Heart left ventricle (tissue), 13 donors: ENCODE data around the gene WFS1.

Source experiments
- CTCF ChIP-seq, 12 donors: fragments of 200-600 bp; sonication (generic) in 4 of 12; IDR thresholded peaks; one replicate each; pipeline versions ENCODE4 v1.5.0 to v1.8.0; 2018 to 2022; ENCODE audit warnings: antibody characterized with exemption in 12 of 12, mild to moderate bottlenecking in 5 of 12
- POLR2A ChIP-seq, 2 donors: fragments of 450-650 bp; IDR thresholded peaks; one replicate each; pipeline ENCODE4 v1.6.1; 2017; ENCODE audit warnings: antibody characterized with exemption in 2 of 2, mild to moderate bottlenecking in 2 of 2, moderate library complexity in 2 of 2
- donor health status: ischemic (EF 13 %, LVEDD 7.1; RV severe dilation, severe dysfunction).
- donor health status: DM: no; HTN: yes; CAD: no.
- donor health status: DM: no; HTN: no; CAD: no.
- donor health status: ischemic (EF 25% LVEDD 6.9; RV normal size, moderate dysfunction).
- donor health status: ischemic (EF 25% LVEDD 5.7; RV mildly dilated, moderate dysfunction).
- donor health status: ischemic (EF 35%, LVEDD 5.7; RV mildly dilated, moderate dysfunction).
- donor health status: nonischemic (EF 11% LVEDD 7.7; RV severe dilation, severe dysfunction).
- donor health status: DM: yes; HTN: yes; CAD: no.
- donor health status: PGD.
- donor health status: ischemic (EF 29% LVEDD 5.4; RV normal size, mild dysfunction).
- donor health status: nonischemic (EF 23%, LVEDD 6.1; RV moderate dilation, normal function).

GRCh38 chr4:6239486-6239885 is 30.2 kb upstream of the WFS1 start:
- TF ChIP-seq CTCF (IDR thresholded peaks at IDR 0.05) (no peak), POLR2A (IDR thresholded peaks at IDR 0.05) (no peak)
